ENCODE measurements around the gene ACCSL.

ACCSL gene

GRCh38 chr11:44047931-44048431, at the start of gene ACCSL:
Gene ACCSL, plus strand, starts transcription at chr11:44047981. Its CDS starts 56 bp downstream, at chr11:44048037.
- no peak for FAIRE-seq

DNA sequence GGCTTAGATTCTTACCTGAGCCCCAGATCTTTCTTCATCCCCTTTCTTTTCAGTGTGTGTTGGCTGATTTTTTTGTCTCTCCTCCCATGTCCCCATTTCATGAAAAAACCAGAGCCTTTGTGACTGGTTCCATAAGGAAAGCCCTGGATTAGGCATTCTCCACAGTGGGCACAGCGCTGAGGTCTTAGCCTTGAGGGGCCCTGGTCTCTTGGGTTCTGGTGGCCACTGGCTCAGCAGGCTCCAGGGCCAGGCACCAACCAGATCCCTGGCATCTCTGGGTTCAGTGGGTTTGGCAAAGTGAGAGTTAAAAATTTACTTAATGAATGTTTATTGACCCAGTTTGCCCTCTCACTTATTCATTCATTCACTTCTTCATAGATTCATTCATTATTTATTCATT, 49.5 kb upstream of the ACCSL start:
- FAIRE-seq, result no peak

DNA sequence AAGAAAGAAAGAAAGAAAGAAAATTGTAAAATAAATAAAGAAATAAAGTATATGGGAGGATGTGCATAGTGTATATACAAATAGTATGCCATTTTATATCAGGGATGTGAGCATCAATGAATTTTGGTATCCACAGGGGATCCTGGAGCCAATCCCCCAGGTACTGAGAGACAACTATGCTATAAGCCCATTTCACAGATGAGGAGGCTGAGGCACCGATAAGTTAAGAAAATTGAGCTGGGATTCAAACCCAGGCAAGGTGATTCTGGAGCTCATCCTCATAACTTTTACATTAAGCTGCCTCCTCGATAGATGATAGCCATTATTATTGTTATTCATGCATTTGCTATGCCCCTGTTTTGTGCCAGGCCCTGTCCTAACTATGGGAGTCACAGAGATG, 47.0 kb upstream of the ACCSL start:
- no peak for FAIRE-seq

GRCh38 chr11:44002191-44003093, 45.3 kb upstream of the ACCSL start:
- FAIRE-seq, result no peak

DNA sequence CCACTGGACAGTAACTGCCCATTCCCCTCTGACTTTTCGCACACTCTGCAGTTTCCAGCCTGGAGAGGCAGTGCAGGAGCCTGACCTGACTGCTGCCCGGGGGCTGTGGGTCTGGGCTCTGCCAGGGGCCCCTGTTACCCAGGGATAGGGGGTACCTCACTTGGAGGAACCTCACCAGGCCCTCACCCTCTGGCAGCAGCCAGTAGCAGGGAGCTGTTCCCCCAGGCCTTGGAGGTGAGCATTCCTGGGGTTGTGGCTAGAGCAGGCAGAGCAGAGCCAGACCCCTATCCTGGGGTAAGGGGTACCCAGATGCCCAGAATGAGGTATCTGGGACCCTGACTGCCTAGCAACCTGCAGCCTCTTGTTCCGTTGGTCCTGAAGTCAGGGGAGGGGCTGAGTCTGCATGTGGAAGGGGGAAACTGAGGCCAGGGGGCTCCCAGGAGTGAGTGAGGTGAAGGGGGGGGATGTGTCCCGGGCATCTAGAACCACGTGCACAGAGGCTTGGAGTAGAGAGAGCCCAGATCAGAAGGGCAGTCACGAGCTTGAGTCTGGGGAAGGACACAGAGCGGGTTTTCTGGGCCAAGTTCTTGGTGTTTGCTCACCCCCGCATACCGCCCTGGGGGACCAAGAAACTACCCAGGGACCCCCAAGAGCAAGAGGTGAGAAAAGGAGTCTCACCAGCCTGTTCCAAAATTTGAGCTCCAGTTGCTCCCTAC, 43.9 kb upstream of the ACCSL start:
- FAIRE-seq, result no peak

DNA sequence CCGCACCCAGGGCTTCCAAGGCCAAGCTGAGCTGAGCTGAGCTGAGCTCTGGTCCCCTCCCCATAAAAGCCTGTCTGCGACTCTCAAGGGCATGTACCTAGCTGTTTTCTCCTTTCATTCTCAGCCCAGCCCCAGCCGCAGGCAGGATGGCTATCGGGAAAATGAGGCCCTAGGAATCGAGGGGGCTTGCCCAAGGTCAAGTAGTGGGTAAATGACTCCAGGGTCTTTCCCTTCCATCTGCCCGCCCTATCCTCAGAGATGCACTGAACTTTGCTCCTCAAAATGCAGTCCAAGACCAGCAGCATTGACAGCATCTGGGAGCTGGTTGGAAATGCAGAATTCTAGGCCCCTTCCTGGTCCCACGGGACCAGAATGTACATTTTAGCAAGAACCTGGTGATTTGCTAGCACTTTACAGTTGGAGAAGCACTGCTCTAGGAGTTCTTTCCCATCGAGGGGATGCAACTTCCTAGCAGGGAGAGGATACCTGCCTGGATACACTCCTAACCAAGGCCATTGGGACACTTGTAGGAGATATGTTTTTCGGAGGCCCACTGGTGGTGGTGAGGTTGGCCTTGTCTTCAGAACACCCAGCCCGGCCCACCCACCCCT, 43.2 kb upstream of the ACCSL start:
- no peak for FAIRE-seq

DNA sequence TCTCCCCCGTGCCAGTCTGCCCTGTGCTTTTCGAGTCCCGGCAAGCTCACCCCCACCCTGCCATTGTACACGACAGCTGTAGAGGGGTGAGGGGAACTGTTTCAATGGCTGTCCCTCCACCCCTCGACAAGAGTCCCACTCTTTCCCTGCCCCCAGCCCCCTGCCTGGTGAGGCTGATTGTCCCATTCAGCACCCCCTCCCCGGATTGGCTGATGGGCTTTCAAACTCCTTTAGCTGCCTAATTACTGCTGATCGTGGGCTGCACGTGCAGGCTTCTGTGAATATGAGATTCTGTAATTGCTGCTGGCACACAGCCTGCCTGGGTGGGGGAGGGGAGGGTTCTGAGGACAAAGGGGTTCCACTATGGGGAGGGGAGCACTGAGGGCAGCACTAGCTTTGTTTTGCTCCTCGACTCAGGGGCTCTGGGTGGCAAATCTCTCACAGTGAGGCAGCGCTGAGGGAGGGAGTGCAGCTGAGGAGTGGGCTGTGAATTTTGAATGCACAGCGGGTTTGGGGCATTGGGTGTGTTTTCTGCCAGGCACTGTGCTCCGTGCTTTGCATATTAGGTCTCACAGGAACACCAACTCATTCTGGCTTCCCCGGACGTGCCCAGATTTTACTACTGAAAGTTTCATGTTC, 42.6 kb upstream of the ACCSL start:
- no peak for FAIRE-seq

- no peak for FAIRE-seq
Observed at GRCh38 chr11:44005956-44006355, 41.8 kb upstream of the ACCSL start.

GRCh38 chr11:44006917-44007361, 40.8 kb upstream of the ACCSL start:
- no peak for FAIRE-seq

GRCh38 chr11:44007481-44008087, 40.2 kb upstream of the ACCSL start:
- no peak for FAIRE-seq

GRCh38 chr11:44008088-44008501, 39.7 kb upstream of the ACCSL start:
- no peak for FAIRE-seq

- no peak for FAIRE-seq
Observed at GRCh38 chr11:44008698-44009097, 39.1 kb upstream of the ACCSL start.

DNA sequence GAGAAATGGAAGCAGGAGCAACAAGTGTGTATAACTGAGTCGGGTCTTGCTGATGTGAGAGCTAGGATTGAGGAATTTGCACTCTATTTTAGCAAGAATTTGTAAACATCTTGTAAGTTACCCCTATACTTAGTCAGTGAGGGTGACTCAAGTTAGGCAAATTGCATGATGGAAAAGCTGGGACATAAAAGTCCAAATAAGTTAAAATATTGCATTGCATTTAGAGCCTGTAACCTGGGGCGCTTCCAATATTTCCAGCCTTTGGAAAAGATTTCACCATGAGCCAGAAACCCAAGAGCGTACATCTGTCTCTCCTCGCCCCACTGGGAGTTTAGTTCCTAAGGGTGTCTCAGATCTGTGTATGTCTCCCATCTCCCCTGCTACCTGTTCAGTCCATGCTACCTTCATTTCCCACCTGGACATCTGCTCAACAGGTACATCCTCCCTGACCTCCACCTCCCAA, 37.0 kb upstream of the ACCSL start:
- FAIRE-seq, result no peak

DNA sequence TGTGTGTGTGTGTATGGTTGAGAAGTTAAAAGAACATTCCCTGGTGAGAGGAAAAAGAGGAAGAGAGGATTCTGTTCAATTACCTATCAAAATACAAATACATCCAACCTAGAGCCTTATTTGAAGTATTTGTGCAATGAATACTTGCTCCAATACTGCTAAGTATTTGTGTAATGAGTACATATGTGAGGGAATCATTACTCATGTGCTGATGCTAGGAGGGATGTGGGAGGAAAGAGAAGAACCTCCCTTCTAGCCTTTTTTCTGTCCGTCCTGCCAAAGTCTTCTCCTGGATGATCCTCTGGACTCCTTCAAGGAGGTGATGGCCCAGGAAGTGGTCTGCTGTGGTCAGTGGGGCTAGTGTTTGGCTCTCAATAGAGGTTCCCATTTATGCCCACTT, 36.0 kb upstream of the ACCSL start:
- FAIRE-seq, result no peak

GRCh38 chr11:44014968-44015623, 32.7 kb upstream of the ACCSL start:
- FAIRE-seq, result no peak

DNA sequence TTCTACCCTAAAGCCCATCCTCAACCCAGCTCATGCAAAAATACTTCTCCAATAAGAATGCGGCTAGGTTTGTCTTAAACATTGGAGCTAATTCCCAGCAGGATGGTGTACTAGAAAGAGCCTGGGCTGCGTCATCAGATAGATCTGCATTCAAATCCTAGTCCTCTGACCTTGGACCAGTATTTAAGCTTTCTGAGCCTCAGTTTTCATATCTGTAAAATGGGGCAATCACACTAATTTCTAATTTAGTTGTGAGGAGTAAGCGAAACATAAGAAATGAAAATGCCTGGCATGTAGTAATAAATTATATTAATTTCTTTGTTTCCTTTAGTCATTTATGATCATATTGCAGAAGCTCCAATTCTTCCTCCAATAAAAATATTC, 32.2 kb upstream of the ACCSL start:
- FAIRE-seq, result no peak

GRCh38 chr11:44016131-44016530, 31.6 kb upstream of the ACCSL start:
- no peak for FAIRE-seq

GRCh38 chr11:44016546-44017442, 31.0 kb upstream of the ACCSL start:
- no peak for FAIRE-seq

GRCh38 chr11:44017443-44018126, 30.2 kb upstream of the ACCSL start:
- no peak for FAIRE-seq

DNA sequence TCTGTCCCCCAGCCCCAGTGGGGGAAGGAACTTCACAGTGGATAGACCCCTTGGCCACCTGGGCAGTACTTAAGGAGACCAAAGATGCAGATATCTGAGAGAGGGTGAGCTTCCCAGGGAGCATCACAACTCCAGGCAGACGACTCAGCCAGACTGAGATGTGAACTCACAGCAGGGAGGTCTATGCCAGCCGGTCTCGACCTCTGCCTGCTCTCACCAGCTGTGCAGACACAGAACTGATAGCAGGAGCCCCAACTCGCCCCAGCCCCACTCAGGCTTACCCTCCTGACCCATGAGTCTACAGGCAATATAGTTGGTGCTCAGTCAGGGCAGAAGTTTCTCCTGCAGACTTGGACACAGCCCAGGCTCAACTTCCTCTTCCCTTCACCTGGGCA, 29.7 kb upstream of the ACCSL start:
- no peak for FAIRE-seq
